ENCODE data around the gene NRGN.

DNA sequence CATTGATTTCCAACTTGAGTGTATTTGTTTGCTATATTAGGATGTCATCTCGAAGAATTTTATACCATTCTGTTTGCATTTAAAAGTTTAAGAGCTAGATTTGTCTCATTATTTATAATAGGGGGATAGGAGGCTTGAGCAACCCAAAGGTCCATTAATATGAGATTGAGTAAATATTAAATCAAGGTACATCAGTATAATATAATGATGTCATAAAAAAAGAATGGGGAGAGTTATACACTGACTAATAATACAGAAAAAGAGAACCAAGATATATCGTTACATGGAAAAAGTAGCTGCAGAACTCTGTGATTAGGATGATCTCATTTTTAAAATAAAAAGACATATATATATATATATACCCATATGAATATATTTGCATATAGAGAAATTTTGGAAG, 46.6 kb upstream of the NRGN start:
- no peak for TF ChIP-seq CHD1 (IDR thresholded peaks at IDR 0.05; ENCODE audit: low read depth, low read length)
- no peak; the same call in 1 of the 2 replicates for TF ChIP-seq ATF7 (IDR thresholded peaks at IDR 0.05; ENCODE audit: low read depth)
- TF ChIP-seq FOXM1 (IDR thresholded peaks at IDR 0.05; ENCODE audit: low read depth, low read length) = no peak
- no peak for TF ChIP-seq POLR2AphosphoS5 (IDR thresholded peaks at IDR 0.05; ENCODE audit: low read length)
- TF ChIP-seq DPF2 (IDR thresholded peaks at IDR 0.05) = no peak
- TF ChIP-seq RAD21 (IDR thresholded peaks at IDR 0.05; ENCODE audit: insufficient read depth, low read depth, low read length) = no peak
- TF ChIP-seq SUZ12 (IDR thresholded peaks at IDR 0.05; ENCODE audit: unreplicated experiment) = no peak
- TF ChIP-seq, protein P1, sequence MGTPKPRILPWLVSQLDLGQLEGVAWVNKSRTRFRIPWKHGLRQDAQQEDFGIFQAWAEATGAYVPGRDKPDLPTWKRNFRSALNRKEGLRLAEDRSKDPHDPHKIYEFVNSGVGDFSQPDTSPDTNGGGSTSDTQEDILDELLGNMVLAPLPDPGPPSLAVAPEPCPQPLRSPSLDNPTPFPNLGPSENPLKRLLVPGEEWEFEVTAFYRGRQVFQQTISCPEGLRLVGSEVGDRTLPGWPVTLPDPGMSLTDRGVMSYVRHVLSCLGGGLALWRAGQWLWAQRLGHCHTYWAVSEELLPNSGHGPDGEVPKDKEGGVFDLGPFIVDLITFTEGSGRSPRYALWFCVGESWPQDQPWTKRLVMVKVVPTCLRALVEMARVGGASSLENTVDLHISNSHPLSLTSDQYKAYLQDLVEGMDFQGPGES (IDR thresholded peaks at IDR 0.05) = no peak
- TF ChIP-seq, protein P2, sequence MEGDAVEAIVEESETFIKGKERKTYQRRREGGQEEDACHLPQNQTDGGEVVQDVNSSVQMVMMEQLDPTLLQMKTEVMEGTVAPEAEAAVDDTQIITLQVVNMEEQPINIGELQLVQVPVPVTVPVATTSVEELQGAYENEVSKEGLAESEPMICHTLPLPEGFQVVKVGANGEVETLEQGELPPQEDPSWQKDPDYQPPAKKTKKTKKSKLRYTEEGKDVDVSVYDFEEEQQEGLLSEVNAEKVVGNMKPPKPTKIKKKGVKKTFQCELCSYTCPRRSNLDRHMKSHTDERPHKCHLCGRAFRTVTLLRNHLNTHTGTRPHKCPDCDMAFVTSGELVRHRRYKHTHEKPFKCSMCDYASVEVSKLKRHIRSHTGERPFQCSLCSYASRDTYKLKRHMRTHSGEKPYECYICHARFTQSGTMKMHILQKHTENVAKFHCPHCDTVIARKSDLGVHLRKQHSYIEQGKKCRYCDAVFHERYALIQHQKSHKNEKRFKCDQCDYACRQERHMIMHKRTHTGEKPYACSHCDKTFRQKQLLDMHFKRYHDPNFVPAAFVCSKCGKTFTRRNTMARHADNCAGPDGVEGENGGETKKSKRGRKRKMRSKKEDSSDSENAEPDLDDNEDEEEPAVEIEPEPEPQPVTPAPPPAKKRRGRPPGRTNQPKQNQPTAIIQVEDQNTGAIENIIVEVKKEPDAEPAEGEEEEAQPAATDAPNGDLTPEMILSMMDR (IDR thresholded peaks at IDR 0.05 in 2 of 3, conservative IDR thresholded peaks at IDR 0.05 in 1 of 3; ENCODE audit: control insufficient read depth in 2 of 3, extremely low read depth in 1 of 3, insufficient read depth in 1 of 3, low read depth in 3 of 3, low read length in 3 of 3) = no peak
- TF ChIP-seq SREBF2 (IDR thresholded peaks at IDR 0.05; ENCODE audit: low read length) = no peak

All from GM12878 (cell line).